ENCODE measurements around the gene LY6G5C. TPM values are rescaled to one million over a fixed set of nuclear protein-coding genes. Genes with fewer than 3 reads are reported as not detected.
A peak's percentile ranks its signal among the peaks of the same experiment; 100 is the strongest.

The LY6G5C gene
- total and polyA plus RNA-seq, 2 of the 13 experiments (the other 11 are each of a cell fraction or from before 2014, with no cell fraction given) = 0.33 to 0.55 TPM

DNA sequence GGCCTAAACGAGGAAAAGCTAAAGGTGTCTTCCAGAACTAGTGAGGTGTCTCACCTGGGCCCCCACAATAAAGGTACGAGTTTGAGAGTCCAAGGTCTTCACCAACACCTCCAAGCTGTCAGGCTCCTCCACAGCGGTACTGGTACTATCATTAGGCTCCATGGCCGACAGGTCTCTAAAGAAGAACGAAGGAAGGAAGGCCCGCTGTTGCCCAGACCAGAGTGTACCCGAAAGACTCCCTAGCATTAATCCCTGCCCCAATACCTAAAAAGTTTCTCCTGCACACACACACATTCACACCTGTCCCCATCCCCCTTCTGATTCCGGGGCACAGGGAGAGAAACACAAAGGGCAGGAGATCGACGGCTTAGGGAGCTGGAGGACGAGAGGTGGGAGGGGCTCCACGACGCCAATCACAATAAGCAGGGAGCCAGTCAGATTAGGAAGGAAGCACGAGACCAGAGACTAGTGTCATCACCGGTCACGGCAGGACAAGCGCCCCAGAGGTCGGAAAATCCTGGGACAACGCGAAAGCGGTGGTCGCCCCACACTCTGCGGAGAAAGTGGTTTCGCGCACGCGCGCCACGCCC lies 29.2 kb downstream of the LY6G5C start (continued):
- TF ChIP-seq, protein P1, sequence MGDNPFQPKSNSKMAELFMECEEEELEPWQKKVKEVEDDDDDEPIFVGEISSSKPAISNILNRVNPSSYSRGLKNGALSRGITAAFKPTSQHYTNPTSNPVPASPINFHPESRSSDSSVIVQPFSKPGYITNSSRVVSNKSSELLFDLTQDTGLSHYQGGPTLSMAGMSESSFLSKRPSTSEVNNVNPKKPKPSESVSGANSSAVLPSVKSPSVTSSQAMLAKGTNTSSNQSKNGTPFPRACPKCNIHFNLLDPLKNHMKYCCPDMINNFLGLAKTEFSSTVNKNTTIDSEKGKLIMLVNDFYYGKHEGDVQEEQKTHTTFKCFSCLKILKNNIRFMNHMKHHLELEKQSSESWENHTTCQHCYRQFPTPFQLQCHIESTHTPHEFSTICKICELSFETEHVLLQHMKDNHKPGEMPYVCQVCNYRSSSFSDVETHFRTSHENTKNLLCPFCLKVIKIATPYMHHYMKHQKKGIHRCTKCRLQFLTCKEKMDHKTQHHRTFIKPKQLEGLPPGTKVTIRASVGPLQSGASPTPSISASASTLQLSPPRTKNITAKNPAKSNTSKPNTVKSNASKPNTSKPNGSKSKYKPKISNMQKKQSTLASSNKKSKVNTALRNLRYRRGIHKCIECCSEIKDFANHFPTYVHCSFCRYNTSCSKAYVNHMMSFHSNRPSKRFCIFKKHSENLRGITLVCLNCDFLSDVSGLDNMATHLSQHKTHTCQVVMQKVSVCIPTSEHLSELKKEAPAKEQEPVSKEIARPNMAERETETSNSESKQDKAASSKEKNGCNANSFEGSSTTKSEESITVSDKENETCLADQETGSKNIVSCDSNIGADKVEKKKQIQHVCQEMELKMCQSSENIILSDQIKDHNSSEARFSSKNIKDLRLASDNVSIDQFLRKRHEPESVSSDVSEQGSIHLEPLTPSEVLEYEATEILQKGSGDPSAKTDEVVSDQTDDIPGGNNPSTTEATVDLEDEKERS (CRISPR knock-in tag; IDR thresholded peaks at IDR 0.05) = no peak
- TF ChIP-seq, protein P2, sequence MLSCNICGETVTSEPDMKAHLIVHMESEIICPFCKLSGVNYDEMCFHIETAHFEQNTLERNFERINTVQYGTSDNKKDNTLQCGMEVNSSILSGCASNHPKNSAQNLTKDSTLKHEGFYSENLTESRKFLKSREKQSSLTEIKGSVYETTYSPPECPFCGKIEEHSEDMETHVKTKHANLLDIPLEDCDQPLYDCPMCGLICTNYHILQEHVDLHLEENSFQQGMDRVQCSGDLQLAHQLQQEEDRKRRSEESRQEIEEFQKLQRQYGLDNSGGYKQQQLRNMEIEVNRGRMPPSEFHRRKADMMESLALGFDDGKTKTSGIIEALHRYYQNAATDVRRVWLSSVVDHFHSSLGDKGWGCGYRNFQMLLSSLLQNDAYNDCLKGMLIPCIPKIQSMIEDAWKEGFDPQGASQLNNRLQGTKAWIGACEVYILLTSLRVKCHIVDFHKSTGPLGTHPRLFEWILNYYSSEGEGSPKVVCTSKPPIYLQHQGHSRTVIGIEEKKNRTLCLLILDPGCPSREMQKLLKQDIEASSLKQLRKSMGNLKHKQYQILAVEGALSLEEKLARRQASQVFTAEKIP (CRISPR knock-in tag; IDR thresholded peaks at IDR 0.05; ENCODE audit: borderline replicate concordance) = no peak
- TF ChIP-seq ESRRA (CRISPR knock-in tag; IDR thresholded peaks at IDR 0.05; ENCODE audit: low read depth) (0 out of 2 replicates have a peak, but pooled peaks have one; percentile 3), ZZZ3 (CRISPR knock-in tag; IDR thresholded peaks at IDR 0.05; ENCODE audit: borderline replicate concordance) (no peak), ZNF790 (CRISPR knock-in tag; IDR thresholded peaks at IDR 0.05; ENCODE audit: borderline replicate concordance) (0 out of 2 replicates have a peak, but pooled peaks have one; percentile 62), NFIC (IDR thresholded peaks at IDR 0.05; ENCODE audit: low read length) (no peak), ZFP82 (CRISPR knock-in tag; IDR thresholded peaks at IDR 0.05; ENCODE audit: borderline replicate concordance) (no peak), ZNF605 (CRISPR knock-in tag; IDR thresholded peaks at IDR 0.05) (peak; percentile 73; the same call in 1 of the 2 replicates), MEIS1 (CRISPR knock-in tag; IDR thresholded peaks at IDR 0.05; ENCODE audit: borderline replicate concordance) (no peak), ZBTB7B (CRISPR knock-in tag; IDR thresholded peaks at IDR 0.05) (no peak), SMYD3 (CRISPR knock-in tag; IDR thresholded peaks at IDR 0.05) (no peak), ZNF180 (CRISPR knock-in tag; IDR thresholded peaks at IDR 0.05; ENCODE audit: borderline replicate concordance, low read depth) (no peak), BHLHE40 (IDR thresholded peaks at IDR 0.05; ENCODE audit: low read length) (peak; percentile 88)
- TF ChIP-seq, protein P3, sequence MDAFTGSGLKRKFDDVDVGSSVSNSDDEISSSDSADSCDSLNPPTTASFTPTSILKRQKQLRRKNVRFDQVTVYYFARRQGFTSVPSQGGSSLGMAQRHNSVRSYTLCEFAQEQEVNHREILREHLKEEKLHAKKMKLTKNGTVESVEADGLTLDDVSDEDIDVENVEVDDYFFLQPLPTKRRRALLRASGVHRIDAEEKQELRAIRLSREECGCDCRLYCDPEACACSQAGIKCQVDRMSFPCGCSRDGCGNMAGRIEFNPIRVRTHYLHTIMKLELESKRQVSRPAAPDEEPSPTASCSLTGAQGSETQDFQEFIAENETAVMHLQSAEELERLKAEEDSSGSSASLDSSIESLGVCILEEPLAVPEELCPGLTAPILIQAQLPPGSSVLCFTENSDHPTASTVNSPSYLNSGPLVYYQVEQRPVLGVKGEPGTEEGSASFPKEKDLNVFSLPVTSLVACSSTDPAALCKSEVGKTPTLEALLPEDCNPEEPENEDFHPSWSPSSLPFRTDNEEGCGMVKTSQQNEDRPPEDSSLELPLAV (CRISPR knock-in tag; conservative IDR thresholded peaks at IDR 0.05; ENCODE audit: low read depth) = no peak
- TF ChIP-seq, protein P4, sequence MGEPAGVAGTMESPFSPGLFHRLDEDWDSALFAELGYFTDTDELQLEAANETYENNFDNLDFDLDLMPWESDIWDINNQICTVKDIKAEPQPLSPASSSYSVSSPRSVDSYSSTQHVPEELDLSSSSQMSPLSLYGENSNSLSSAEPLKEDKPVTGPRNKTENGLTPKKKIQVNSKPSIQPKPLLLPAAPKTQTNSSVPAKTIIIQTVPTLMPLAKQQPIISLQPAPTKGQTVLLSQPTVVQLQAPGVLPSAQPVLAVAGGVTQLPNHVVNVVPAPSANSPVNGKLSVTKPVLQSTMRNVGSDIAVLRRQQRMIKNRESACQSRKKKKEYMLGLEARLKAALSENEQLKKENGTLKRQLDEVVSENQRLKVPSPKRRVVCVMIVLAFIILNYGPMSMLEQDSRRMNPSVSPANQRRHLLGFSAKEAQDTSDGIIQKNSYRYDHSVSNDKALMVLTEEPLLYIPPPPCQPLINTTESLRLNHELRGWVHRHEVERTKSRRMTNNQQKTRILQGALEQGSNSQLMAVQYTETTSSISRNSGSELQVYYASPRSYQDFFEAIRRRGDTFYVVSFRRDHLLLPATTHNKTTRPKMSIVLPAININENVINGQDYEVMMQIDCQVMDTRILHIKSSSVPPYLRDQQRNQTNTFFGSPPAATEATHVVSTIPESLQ (CRISPR knock-in tag; conservative IDR thresholded peaks at IDR 0.05) = no peak
- TF ChIP-seq, protein P5, sequence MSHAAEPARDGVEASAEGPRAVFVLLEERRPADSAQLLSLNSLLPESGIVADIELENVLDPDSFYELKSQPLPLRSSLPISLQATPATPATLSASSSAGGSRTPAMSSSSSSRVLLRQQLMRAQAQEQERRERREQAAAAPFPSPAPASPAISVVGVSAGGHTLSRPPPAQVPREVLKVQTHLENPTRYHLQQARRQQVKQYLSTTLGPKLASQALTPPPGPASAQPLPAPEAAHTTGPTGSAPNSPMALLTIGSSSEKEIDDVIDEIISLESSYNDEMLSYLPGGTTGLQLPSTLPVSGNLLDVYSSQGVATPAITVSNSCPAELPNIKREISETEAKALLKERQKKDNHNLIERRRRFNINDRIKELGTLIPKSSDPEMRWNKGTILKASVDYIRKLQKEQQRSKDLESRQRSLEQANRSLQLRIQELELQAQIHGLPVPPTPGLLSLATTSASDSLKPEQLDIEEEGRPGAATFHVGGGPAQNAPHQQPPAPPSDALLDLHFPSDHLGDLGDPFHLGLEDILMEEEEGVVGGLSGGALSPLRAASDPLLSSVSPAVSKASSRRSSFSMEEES (CRISPR knock-in tag; IDR thresholded peaks at IDR 0.05) = peak; percentile 72
- TF ChIP-seq, protein P6, sequence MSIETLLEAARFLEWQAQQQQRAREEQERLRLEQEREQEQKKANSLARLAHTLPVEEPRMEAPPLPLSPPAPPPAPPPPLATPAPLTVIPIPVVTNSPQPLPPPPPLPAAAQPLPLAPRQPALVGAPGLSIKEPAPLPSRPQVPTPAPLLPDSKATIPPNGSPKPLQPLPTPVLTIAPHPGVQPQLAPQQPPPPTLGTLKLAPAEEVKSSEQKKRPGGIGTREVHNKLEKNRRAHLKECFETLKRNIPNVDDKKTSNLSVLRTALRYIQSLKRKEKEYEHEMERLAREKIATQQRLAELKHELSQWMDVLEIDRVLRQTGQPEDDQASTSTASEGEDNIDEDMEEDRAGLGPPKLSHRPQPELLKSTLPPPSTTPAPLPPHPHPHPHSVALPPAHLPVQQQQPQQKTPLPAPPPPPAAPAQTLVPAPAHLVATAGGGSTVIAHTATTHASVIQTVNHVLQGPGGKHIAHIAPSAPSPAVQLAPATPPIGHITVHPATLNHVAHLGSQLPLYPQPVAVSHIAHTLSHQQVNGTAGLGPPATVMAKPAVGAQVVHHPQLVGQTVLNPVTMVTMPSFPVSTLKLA (IDR thresholded peaks at IDR 0.05) = peak; percentile 41
